Sigmoid colon (tissue), 7 donors: ENCODE data around the gene SMIM23. TPM values are rescaled to one million over a fixed set of nuclear protein-coding genes. Genes with fewer than 3 reads are reported as not detected.

Experiments used
- DNase-seq: peaks from one replicate; pipeline ENCODE4 v3.0.0-alpha.2; 2019
- H3K27ac ChIP-seq, 4 donors: fragments of 200-600 bp; sonication (generic); one replicate each; pipeline ENCODE4 v1.5.1; 2016 to 2019; ENCODE audit warnings: mild to moderate bottlenecking in 1 of 4
- H3K27me3 ChIP-seq, 3 donors: fragments of 200-600 bp; sonication (generic); one replicate each; pipeline ENCODE4 v1.5.1; 2019; ENCODE audit warnings: mild to moderate bottlenecking in 1 of 3
- H3K36me3 ChIP-seq, 4 donors: fragments of 200-600 bp; sonication (generic); one replicate each; pipeline ENCODE4 v1.5.1; 2016 to 2019
- H3K4me1 ChIP-seq, 4 donors: fragments of 200-600 bp; sonication (generic); one replicate each; pipeline ENCODE4 v1.5.1; 2017 to 2019
- H3K4me3 ChIP-seq, 4 donors: fragments of 200-600 bp; sonication (generic); one replicate each; pipeline ENCODE4 v1.5.1; 2017 to 2019; ENCODE audit warnings: mild to moderate bottlenecking in 2 of 4, moderate library complexity in 1 of 4
- H3K9me3 ChIP-seq, 4 donors: fragments of 200-600 bp in 3 of 4; sonication (generic) in 3 of 4; one replicate each; pipeline versions ENCODE4 v1.5.1 to v1.6.1; 2013 to 2019
- CTCF ChIP-seq, 4 experiments: fragments of 450-650 bp in 3 of 4; fragments of 200-600 bp in 1 of 4; IDR thresholded peaks; one replicate each; pipeline ENCODE4 v1.5.1; 2016 to 2019; ENCODE audit warnings: antibody characterized with exemption in 4 of 4, mild to moderate bottlenecking in 3 of 4, moderate library complexity in 2 of 4
- EP300 ChIP-seq, 4 donors: sonication (generic); formaldehyde crosslinking; IDR thresholded peaks; one replicate each; pipeline ENCODE4 v1.6.1; 2017; ENCODE audit warnings: antibody characterized with exemption in 4 of 4
- POLR2A ChIP-seq, 2 donors: fragments of 450-650 bp; IDR thresholded peaks; one replicate each; pipeline ENCODE4 v1.6.1; 2016; ENCODE audit warnings: antibody characterized with exemption in 2 of 2, mild to moderate bottlenecking in 2 of 2, moderate library complexity in 2 of 2
- POLR2AphosphoS5 ChIP-seq, 4 donors: sonication (generic); formaldehyde crosslinking; IDR thresholded peaks; one replicate each; pipeline ENCODE4 v1.6.1; 2017; ENCODE audit warnings: antibody characterized with exemption in 4 of 4
- WGBS, 2 donors: extraction: QIAGEN DNeasy Blood & Tissue Kit; methylation state at CpG; one replicate each; pipeline ENCODE4 v1.1.7; 2013; 5-methylcytosine and 5-hydroxymethylcytosine counted together
- intact Hi-C: fragments of 100-400 bp; cut with DNase I; formaldehyde crosslinking; loops from one replicate; pipeline ENCODE4 v1.15.1; 2023
- polyA plus RNA-seq, 3 donors: library from polyadenylated mRNA; stranded (reverse); fragments of 200-250 nt; gene quantifications; one replicate each; pipeline ENCODE4 v1.2.3, GENCODE V29; 2013
- total RNA-seq, 4 donors: library from RNA; depleted of rRNA; stranded (reverse); fragments of >200 nt; gene quantifications; one replicate each; pipeline ENCODE4 v1.1.0, GENCODE V29; 2016
- donor health status: healthy with polysubstance abuse.
- donor health status: Bipolar disorder and iron deficiency.
- donor health status: healthy.

SMIM23 gene
- total and polyA plus RNA-seq, 7 donors: not detected

GRCh38 chr5:171816666-171817065, 31.0 kb downstream of the SMIM23 start:
- Histone ChIP-seq H3K9me3 (no peaks in the 10 kb centered on the region), H3K36me3 (no peaks in the 10 kb centered on the region), H3K27me3 (no peaks in the 10 kb centered on the region), H3K4me1 (no peaks in the 10 kb centered on the region), H3K27ac (no peak overlapping the region), H3K4me3 (no peak overlapping the region)
- TF ChIP-seq POLR2AphosphoS5 (IDR thresholded peaks at IDR 0.05) (no peak), POLR2A (IDR thresholded peaks at IDR 0.05) (no peak), CTCF (IDR thresholded peaks at IDR 0.05) (no peak), EP300 (IDR thresholded peaks at IDR 0.05) (no peak)
- DNase-seq: no peak
- WGBS, 2 donors: 59 to 73% methylated on average over 1 of the region's 1 CpG
- intact Hi-C loops: no loop called here

- 92 to 94% methylated on average over 11 of the region's 11 CpGs for WGBS, 2 donors
- DNase-seq: no peak
- Histone ChIP-seq H3K9me3 (no peaks in the 10 kb centered on the region), H3K27me3 (no peaks in the 10 kb centered on the region), H3K4me1 (no peaks in the 10 kb centered on the region), H3K27ac (no peak overlapping the region), H3K4me3 (no peak overlapping the region), H3K36me3 (no peaks in the 10 kb centered on the region)
- TF ChIP-seq CTCF (IDR thresholded peaks at IDR 0.05): no peak
- TF ChIP-seq POLR2A (IDR thresholded peaks at IDR 0.05): no peak
- TF ChIP-seq POLR2AphosphoS5 (IDR thresholded peaks at IDR 0.05): no peak
- TF ChIP-seq EP300 (IDR thresholded peaks at IDR 0.05): no peak
- intact Hi-C loops: no loop called here
Observed at GRCh38 chr5:171820561-171820960, 34.9 kb downstream of the SMIM23 start.

- WGBS, 2 donors: 90 to 92% methylated on average over 4 of the region's 4 CpGs
- no peak for TF ChIP-seq CTCF (IDR thresholded peaks at IDR 0.05)
- Histone ChIP-seq H3K4me1 (no peaks in the 10 kb centered on the region), H3K9me3 (no peaks in the 10 kb centered on the region), H3K4me3 (no peak overlapping the region), H3K27me3 (no peaks in the 10 kb centered on the region), H3K27ac (no peak overlapping the region), H3K36me3 (no peaks in the 10 kb centered on the region)
- DNase-seq: no peak
- intact Hi-C loops: no loop called here
Observed at GRCh38 chr5:171821286-171821685, 35.7 kb downstream of the SMIM23 start.

GRCh38 chr5:171823269-171823668, 37.7 kb downstream of the SMIM23 start:
- intact Hi-C loops: no loop called here
- Histone ChIP-seq H3K9me3 (no peaks in the 10 kb centered on the region), H3K36me3 (no peaks in the 10 kb centered on the region), H3K27me3 (no peaks in the 10 kb centered on the region), H3K4me3 (no peak overlapping the region), H3K27ac (no peak overlapping the region), H3K4me1 (no peaks in the 10 kb centered on the region)
- TF ChIP-seq CTCF (IDR thresholded peaks at IDR 0.05) (no peak), POLR2A (IDR thresholded peaks at IDR 0.05) (no peak)
- no peak for DNase-seq
- WGBS, 2 donors: 16 to 65% methylated on average over 5 of the region's 5 CpGs

- Histone ChIP-seq H3K9me3 (no peaks in the 10 kb centered on the region), H3K4me1 (no peaks in the 10 kb centered on the region), H3K27me3 (no peaks in the 10 kb centered on the region), H3K27ac (no peak overlapping the region), H3K4me3 (no peak overlapping the region), H3K36me3 (no peaks in the 10 kb centered on the region)
- intact Hi-C loops: no loop called here
- TF ChIP-seq CTCF (IDR thresholded peaks at IDR 0.05): no peak
- TF ChIP-seq EP300 (IDR thresholded peaks at IDR 0.05): no peak
- TF ChIP-seq POLR2AphosphoS5 (IDR thresholded peaks at IDR 0.05): no peak
- TF ChIP-seq POLR2A (IDR thresholded peaks at IDR 0.05): no peak
- DNase-seq: no peak
- 93 to 97% methylated on average over 3 of the region's 3 CpGs for WGBS, 2 donors
Observed at GRCh38 chr5:171825051-171825450, 39.4 kb downstream of the SMIM23 start.
